SH-SY5Y (cell line): Measurements from ENCODE around the gene PPP2R5B.

ENCODE experiments used
- GATA2 ChIP-seq: IDR thresholded peaks from 2 replicates; pipeline ENCODE4 v1.6.1; 2011; ENCODE audit warnings: mild to moderate bottlenecking, low read depth, low read length
- GATA3 ChIP-seq: IDR thresholded peaks from 2 replicates; pipeline ENCODE4 v1.6.1; 2011; ENCODE audit warnings: low read depth, mild to moderate bottlenecking, low read length, moderate library complexity

GRCh38 chr11:64894812-64895452, 29.6 kb upstream of the PPP2R5B start:
- TF ChIP-seq GATA2 (no peak), GATA3 (no peak)
